Eye (tissue), 1 donor: ENCODE measurements around the gene CENPO.
A peak's percentile ranks its signal among the peaks of the same experiment; 100 is the strongest.
"Not testable (repeated sequence)": the region's sequence is repeated elsewhere in the genome, so short reads cannot be mapped to it uniquely, and the experiment has no call there.

Experiments used
- DNase-seq: peaks from one replicate; pipeline ENCODE4 v3.0.0-alpha.2; 2015

Gene CENPO

DNA sequence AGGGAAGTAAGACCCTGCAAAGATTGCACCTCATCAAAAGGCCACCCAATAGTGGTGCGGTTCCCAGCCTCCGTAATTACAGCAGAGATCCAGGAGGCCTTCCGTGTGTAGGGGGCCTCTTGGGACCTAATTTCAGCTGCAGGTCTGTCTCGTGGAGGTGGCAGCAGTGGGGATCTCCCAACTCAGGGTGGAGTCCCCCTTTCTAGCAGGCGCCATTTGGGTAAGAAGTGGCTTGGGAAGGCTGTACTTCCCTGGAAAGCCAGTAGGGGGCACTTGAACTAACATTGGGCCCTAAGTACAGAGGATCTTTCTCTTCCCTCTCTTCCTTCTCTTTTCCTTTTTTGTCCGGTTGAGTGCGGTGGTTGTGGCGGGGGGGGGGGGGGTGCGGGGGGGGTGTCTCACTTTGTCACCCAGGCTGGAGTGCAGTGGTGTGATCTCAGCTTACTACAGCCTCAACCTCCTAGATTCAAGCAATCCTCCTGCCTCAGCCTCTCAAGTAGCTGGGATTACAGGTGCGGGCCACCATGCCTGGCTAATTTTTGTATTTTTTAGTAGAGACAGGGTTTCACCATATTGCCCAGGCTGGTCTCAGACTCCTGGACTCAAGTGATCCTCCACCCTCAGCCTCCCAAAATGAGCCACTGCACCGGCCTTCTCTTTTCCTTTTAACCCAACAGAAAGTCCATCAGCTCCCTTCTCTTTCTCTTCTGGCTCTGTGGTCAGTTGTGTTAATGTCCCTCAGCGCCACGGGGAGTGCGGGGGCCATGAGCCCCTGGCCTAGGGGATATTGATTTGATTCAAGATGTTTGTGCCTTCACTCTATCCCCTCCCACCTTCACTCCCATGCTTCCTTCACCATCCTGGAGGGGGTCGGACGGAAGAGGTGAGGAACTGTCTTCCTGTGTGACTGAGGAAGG, 32.0 kb downstream of the CENPO start:
- DNase-seq = no peak

DNA sequence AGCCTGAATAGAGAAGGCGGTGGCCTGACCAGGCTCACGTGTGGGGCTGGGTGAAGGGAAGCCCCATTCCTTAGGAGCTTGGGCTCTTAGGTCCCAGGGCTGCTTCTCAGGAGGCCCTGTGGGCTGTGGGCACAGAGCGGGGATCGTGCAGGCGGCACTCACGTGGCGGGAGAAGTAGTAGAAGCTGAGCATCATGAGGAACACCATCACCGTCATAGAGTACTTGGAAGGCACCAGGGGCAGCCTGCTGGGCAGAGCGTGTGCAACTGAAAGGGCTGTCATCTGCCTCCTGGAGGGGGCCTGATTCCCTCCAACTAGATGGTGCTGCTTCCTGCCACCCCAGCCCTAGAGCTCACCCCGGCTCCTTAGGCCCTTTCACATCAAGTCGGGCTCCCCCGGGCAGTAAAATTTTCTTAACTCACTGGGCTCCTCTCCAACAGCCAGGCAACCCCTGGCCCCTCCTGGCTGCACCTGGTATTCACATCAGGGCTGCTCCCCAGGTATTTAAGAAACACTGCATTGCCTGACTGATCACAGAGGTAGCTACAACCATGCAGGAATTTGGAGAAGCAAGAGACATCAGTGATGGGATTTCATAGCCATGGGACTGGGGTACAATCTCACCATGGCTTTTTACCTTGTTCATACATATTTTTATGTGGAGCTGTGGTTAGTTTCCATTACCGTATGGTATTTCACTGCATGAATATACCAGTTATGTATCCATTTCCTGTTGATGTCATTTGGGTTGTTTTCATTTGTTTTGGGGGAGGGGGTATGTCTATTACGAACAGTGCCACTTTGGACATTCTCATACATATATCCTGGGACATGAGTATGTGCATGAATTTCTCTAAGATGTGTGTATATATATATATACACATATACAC, 32.9 kb downstream of the CENPO start:
- DNase-seq = no peak

DNA sequence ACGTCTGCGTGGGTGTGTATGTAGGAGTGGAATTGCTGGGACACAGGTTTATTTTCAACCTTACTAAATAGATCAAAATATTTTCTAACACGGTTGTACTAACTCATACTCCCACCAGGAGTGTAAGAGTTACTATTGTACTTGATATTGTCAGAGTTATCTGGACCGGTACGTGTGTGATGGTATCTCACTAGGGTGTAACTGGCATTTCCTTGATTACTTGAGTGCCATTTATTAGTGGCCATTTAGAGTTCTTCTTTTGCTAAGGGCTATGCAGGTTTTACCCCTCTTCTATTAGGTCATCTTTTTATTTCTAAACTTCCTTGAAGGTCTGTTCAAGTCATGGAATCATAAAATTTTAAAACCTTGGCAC, 33.5 kb downstream of the CENPO start:
- DNase-seq = no peak

DNA sequence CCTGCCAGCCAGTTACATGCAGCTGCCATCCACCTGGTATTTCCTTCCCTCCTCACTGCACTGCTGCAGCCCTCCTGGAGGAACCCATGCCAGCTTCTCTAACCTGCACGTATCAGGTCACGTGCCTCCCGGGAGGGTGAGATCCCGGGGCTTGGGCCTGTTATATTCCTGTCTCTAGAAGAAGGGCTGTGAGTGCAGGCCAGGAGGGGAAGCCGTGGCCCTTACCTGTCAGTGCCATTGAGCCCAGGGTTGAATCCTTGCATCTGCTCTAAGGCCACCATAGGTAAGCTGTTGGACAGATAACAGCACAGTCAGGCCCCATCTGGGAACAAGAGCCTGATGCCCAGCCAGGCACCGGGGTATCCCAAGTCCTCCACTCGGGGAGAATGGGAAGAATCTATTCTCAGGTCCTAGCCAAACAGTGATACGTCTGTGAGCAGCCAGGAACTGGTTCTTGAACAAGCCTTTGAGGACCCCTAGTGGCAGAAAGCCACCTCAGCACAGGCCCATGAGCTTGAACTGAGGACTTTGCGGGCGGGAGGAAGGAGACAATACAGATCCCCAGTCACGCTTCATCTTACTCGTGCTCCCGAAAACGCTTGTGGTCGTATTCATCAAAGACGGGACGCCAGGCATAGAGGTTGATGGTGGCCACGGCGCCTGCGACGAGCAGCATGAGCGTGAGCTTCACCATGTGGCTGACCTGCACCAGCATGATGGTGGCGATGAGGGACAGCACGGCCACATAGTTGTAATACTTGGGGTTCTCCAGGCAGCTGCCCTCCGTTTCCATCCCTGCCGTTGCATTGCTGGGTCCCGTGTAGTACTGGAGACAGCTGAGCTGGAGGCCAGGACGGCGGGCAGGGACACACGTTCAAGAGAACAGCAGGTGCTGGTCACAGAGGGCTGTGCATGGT, 34.4 kb downstream of the CENPO start:
- DNase-seq = peak; percentile 96

DNA sequence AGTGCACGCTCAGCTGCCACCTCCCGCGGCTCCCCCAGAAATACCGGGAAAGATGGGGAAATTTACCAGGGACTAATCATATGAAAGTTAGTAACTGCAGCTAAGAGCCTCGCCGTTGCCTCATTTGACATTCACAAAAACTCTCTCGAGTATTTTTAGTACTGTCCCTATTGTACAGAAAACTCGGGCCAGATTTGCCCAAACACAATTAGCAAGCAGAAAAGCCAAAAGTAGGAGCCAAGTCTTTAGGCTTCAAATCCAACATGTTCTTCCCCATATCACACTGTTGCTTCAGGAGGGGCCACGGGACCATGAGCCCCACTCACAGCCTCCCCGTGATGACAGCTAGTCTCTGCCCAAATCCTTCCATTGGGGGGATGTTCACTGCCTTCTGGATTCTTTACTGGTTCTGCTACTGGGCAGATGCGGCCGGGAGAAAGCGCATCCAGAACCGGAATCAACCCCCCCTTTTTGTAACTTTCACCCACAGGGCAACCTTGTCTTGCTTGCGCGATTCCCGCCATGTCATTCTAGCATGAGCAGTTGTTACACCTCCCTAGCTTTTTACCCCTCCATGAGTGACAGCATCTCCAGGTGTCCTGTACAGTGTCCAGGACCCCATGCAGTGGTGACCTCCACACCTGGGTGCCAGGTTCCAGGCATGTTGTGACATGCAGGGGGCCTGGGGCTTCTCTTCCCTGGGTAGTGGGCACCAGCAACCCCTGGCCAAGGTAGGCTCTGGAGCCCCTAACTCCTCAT, 35.2 kb downstream of the CENPO start:
- no peak for DNase-seq

DNA sequence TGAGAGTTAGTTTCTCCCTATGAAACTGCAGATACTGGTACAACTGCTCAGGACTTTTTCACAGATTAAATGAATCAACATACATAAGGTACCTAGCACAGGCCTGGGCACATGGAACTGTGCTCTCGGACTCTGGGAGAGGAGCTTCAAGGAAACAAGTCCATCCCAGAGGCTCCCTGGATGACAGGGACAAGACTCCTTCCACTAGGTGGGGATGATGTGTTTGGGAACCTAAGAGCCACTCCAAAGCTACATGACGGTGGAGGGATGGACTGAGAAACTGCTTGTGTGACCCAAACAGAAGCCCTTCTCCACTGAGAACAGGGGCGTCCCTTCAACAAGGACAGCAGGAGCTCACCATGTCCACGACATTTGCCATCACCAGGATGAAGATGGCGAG, 37.1 kb downstream of the CENPO start:
- DNase-seq = peak; percentile 33

DNA sequence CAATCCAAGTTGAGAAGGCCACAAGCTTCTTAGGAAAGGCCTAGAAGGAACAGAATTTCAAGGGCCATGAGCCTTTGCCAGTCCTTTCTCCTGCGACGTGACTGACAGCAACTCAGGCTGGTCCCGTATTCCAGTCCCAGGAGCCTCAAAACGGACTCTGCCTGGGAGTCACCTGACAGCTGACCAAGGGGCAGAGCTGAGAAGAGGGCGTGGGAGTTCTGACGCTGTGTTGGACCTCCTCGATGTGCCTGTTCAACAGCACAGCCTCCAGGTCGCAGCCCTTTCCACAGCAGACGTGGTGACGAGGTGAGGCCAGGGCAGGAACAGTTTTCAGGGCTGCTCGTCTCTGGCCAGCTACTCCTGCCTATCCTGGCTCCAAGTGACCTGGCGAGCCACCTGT, 37.6 kb downstream of the CENPO start:
- no peak for DNase-seq

DNA sequence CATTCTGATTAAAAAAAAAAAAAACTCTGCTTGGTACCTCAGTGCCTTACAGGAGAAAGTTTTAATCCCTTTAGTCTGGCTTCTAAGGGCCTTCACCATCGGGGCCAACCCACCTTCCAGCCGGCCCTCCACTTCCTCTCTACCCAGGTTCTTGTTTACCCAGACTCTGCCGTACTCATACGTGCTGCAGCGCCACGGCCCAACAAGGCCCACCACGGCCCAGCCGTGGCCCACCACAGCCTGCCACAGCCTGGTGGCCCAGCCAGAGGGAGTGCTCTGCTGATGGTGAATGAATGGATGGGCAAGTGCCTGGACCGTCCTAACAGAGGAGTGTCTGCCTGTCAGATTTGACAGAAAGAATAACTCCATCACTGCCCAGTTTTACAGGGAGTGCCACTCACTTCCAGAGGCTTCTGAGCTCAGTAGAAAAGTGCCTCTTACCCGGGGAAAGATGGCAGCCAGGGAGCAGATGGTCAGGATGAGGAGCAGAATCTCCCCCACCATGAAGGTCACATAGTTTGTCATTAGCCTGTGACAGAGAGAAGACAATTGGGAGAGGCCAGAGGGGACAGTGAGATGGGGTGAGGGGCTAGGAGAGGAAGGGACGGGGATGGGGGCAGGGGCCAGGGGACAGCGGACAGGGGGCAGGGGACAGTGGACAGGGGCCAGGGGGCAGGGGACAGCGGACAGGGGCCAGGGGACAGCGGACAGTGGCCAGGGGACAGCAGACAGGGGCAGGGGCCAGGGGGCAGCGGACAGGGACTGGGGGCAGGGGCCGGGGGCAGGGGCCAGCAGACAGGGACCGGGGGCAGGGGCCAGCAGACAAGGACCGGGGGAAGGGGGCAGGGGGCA, 38.2 kb downstream of the CENPO start:
- DNase-seq = peak; percentile 64

DNA sequence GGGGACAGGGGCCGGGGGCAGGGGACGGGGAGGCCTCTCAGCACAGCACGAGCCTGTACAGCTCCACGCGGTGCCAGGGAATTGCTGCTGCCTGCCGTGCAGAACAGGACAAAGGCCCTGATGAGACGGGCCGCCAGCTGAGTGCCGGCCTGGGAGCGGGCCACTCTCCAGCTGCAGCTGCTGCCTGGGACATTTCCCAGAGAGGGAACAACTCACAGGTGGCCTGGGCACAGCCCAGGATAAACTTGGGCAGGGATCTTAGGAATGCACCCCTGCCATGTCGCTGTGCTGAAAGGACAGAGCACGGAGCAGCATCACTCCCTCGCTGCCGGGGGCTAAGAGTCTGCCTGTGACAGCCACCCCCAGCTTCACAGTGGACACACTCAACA, 38.8 kb downstream of the CENPO start:
- peak; percentile 77 for DNase-seq

DNA sequence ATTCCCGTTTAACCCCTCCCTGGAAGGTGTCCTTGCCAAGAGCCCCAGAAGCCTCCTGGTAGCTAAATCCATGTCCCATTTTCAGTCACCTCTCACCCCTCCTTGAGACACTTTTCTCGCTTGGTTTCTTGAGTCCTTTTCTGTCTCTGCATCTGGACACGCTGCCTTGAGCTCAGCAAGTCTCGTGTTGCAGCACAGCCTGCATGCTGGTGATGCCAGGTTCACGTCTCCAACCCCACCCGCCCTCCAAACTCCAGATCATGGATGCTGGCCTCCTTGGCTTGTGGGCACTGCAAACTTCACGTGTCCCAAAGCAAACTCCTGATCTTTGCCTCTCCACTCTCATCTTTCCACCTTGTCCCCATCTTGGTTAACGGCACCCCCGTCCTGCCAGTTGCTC, 39.3 kb downstream of the CENPO start:
- no peak for DNase-seq

DNA sequence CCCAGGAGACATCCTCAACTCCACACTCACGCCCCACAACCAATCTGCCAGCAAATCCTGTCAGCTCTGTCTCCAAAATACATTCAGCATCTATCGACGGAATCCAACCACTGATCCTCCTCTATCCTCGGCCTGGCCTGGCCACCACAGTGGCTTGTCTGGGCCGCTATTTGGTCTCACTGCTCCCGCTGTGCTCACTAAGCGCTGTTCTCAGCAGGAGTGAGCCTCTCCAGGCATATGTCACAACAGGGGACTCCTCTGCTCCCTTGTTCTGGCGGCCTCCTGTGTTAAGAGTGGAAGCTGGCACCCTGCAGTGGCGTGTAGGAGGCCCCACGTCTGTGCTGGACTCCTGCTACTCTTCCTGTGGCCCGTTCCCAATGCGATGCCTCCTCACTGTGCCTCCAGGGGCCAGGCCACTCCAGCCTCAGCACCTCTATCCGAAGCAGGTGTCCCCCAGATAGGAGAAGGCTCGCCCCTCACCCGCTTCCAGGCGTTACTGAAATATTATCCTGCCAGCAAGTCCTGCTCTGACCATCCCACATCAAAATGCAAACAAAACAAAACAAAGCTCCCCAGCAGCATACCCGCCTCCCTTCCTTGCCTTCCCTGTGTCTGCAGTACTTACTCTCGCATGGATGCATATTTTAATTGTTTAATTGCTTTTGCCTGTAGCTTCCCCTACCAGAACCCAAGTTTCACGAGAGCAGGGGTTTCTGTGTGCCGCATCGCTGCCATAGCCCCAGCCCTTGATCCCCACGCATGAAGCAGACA, 39.9 kb downstream of the CENPO start:
- peak; percentile 83 for DNase-seq

DNA sequence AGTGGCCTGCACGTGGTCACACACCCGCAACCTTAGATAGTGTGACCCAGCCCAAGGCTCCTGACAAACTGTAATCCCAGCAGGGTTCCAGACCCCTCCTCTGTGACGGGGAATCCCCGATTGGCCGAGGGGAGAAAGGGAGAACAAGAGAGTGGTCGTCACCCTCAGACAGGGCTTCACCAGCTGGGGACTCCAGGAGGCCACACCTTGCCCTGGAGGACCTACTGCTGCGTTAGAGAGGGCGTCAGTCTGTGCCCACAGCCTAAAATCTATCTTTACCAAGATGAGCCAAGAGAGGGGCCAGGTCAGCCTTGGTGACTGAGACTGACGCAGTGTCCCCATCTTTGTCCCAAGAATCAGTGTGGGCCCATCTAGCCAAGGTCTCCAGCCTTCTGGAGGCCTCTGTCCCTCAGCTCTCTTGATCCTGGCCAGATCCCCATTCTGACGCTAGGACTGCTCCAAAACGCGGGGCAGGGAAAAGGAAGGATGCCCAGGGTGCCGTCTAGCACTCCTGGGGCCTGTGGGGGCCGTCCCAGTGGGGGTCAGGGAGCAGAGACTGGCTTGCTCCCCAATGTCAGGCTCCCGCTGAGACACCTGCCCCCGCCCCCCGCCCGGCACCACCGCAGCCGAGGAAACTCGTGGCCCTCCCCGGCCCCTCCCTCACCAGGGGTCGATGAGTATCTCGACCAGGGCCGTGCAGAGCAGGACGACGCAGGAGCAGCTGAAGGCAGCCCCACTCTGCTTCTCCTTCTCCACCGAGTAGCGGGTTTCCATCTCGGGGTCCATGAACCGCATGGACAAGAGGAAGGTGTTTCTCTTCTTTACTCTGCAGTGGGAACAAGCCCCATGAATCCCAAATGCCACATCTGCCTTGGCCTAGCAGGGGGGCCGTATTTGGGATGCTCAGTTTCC, 40.9 kb downstream of the CENPO start:
- no peak for DNase-seq

DNA sequence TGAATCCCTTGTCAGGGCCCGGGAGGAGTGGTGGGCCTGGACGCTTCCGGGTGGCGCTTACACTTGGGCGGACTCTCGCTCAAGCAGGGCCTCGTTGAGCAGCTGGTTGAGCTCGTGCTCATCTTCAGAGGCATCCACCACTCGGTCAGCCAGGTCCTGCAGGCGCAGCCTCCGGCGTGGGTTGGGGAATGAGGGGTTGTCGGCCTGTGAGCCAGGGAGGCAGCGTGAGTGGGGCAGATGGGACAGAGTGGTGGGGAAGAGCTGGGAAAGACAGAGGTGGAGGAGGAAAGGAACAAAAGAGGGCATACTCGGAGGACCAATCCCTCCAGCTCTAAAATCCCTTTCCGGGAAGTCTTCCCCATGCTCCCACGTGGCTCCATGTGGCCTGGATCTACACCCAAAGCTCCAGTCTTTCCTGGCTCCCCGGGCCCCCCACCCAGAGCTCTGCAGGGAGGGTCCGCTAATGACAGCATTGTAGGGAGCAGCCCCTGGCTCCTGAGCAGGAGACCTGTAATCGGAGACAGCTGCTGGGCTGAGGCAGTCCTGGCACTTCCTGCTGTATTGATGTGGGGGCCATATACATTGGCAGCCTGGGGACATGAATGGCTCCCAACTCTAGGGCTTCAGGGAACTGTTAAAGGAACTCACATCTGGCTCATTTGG, 41.6 kb downstream of the CENPO start:
- DNase-seq = no peak

DNA sequence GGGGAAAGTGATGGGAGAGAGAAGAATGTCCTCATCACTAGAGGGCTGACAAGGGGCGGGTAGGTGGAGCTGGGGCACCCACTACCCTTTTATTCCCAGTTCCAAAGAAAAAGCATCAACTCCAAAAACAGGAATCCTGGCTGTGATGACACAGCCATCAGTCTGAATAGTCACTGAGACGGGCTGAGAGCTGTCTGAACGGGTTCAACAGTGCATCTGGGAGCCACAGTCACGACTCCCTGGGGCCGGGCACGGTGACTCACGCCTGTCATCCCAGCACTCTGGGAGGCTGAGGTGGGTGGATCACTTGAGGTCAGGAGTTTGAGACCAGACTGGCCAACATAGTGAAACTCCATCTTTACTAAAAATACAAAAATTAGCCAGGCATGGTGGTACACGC, 42.2 kb downstream of the CENPO start:
- not testable (repeated sequence) for DNase-seq

DNA sequence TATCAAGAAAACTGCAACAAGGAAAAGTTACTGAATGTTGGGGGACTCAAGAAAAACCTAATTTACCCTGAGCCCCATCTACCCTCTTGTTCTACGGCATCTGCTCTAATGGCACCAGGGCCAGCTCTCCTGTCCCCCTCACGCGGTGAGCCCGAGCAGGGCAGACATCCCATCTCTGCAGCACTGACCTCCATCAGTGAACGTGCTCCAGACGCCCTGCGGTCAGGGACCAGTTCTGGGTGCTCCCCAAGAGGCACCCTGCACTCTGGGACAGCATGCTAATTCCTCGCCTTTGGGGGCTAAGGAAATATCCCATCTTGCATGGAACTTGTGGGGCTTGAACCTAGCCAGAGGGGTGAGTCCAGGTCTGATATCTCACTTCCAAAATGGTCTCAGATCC, 43.0 kb downstream of the CENPO start:
- no peak for DNase-seq

DNA sequence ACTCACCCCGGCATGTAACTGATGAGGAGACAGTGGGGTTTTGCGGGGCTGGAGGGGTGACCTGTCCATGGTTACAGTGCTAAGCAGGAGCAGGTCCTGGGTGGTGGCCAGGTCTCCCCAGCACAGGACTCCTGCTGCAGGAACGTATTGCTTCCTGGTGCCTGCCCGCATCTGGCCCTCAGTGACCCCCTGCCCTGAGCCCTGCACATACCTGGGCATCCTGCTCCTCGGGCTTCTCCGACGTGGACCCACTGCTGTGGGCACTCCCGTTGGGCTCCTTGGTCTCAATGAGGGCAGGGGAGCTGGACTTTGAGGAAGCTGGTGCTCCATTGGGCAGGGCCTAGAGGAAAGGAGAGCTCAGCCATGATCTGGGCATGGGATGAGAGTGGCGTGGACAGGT, 43.5 kb downstream of the CENPO start:
- DNase-seq = no peak

DNA sequence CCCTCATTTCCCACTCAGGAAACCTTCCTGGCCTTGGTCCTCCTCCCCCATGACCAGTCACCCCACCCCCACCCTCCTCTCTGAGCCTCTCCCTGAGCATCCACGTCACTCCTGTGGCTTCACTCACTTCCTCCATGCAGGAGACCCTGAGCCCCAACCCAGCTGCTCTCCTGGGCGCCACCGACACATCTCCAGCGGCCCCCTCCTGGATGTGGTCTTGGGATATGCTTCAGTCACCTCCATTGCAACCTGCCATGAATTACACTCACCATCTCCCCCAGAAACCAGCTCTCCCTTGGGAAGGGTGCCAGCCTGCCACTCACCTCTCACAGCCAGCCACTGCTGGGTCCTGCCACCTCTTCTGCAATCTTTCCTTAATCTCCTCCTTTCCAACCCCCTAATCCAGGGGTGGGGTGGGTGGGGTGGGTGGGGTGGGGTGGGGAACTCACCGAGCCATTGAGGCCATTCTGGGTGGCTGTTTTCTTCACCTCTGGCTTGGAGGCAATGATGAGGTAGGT, 44.8 kb downstream of the CENPO start:
- DNase-seq = no peak

DNA sequence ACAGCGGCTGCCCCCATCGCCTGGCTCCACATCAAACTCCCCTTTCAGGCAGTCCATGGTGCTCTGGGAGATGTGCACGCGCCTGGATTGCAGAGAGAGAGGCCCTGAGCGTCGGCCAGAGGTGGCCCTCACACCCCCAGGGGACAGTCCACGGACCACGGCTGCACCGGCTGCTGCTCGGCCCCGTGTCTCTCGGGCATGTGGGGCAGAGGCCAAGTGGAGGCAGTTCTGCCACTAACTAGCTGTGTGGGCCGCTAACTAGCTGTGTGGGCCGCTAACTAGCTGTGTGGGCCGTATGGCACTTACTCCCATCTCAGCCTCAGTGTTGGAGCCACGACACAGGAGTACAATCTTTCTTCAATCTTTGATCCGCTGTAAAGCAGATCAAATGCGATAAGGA, 45.3 kb downstream of the CENPO start:
- no peak for DNase-seq
